ENCODE results near the gene A2M. TPM values are rescaled to one million over a fixed set of nuclear protein-coding genes. Genes with fewer than 3 reads are reported as not detected.

The A2M gene
- total RNA-seq, 2 donors from 2014 or later, result 105 to 201 TPM

DNA sequence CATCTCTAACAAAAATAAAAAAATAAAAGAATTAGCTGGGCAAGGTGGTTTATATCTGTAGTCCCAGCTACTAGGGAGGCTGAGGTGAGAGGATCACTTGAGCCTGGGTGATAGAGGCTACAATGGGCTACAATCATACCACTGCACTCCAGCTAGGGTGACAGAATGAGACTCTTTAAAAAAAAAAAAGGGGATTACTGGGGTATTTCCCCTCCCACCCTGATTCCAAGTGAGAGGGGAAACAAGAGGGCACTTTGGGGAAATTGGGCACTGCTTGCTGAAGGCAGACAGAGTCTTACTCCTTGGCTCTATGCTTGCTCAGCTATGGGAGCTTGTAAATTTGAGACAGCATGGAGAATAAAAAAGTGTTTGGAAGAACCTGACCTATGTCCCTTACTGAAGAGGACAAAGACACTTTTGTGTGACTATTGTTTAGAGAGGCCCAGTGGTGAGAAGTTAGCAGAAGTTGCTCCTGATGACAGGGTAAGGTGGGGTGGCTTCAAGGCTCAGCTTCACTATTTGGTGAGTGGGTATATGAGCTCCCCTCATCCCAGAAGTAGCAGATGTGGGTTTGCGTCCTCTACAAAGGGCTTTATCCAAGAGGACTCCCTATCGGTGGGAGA lies 82.3 kb downstream of the A2M start:
- Histone ChIP-seq H3K4me3 (no peak overlapping the region), H3K27ac (no peak overlapping the region), H3K9me3 (no peaks in the 10 kb centered on the region), H3K4me1 (no peaks in the 10 kb centered on the region), H3K9ac (ENCODE audit: low read depth in 2 of 2, low read length in 2 of 2) (no peak overlapping the region), H3K27me3 (no peaks in the 10 kb centered on the region), H3K36me3 (no peaks in the 10 kb centered on the region)
- DNase-seq, result no peak
- intact Hi-C loops (cut with DNase I), result no loop called here
- TF ChIP-seq, protein P1, sequence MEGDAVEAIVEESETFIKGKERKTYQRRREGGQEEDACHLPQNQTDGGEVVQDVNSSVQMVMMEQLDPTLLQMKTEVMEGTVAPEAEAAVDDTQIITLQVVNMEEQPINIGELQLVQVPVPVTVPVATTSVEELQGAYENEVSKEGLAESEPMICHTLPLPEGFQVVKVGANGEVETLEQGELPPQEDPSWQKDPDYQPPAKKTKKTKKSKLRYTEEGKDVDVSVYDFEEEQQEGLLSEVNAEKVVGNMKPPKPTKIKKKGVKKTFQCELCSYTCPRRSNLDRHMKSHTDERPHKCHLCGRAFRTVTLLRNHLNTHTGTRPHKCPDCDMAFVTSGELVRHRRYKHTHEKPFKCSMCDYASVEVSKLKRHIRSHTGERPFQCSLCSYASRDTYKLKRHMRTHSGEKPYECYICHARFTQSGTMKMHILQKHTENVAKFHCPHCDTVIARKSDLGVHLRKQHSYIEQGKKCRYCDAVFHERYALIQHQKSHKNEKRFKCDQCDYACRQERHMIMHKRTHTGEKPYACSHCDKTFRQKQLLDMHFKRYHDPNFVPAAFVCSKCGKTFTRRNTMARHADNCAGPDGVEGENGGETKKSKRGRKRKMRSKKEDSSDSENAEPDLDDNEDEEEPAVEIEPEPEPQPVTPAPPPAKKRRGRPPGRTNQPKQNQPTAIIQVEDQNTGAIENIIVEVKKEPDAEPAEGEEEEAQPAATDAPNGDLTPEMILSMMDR (IDR thresholded peaks at IDR 0.05), result no peak

DNA sequence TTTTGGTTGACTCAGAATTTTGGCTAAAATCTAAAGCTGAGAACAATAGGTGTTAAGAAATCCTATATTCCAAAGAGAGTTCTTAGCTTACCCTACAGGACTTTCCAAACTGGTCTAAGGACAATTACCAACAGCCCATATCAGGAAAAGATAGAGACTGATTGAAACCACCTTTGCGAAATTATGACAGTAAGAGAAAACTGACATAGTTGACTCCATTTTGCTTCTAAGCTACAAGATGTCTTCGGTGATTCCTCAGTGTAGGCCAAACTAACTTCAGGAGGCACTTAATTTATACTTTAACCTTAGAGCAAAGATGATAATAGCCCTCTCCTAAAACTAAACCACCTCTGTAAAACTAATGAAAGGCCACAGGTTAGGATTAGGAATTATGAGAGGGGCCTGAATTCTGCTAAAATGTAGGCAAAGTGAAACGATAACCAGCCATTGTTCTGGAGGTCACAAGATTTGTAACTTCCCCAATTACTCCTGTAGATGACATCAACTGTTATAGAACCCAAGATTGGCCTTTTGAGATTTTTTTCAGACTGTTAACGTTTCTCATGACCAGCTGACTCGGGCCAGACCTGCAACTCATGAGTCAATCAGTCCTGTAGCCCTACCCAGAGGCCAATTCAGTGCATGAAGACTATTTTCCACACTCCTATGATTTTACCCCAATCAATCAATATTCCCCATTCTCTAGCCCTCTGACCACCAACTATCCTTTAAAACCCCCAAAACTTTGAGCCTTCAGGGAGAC lies 83.3 kb downstream of the A2M start:
- H3K4me1 ChIP-seq, result no peaks in the 10 kb centered on the region
- intact Hi-C loops (cut with DNase I), result no loop called here
- no peak overlapping the region for H3K27ac ChIP-seq
- TF ChIP-seq, protein P1 (IDR thresholded peaks at IDR 0.05), result no peak
- DNase-seq, result no peak
- H3K36me3 ChIP-seq, result no peaks in the 10 kb centered on the region
- H3K4me3 ChIP-seq, result no peak overlapping the region
- H3K27me3 ChIP-seq, result no peaks in the 10 kb centered on the region
- H3K9ac ChIP-seq (ENCODE audit: low read depth in 2 of 2, low read length in 2 of 2), result no peak overlapping the region
- H3K9me3 ChIP-seq, result no peaks in the 10 kb centered on the region

DNA sequence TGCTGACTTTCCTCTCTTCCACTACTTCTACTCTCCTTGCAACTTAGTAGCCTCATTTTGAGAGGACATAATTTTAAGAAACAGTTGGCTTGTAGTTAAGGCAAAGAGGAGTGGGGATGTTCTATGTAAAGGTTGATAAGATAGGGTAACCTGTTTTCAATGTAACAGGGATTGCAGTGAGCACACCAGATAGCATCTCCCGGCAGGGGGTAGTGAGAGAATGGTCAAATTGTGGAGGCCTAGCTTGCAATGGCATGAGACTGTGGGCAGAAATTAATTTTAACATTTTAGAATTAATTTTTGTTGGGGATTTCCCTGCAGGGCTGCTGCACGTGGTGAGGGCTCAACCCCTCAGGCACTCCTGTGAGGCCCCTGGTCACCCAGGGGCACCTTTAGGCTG lies 84.9 kb downstream of the A2M start:
- Histone ChIP-seq H3K9ac (ENCODE audit: low read depth in 2 of 2, low read length in 2 of 2) (no peak overlapping the region), H3K4me3 (no peak overlapping the region), H3K27me3 (no peaks in the 10 kb centered on the region), H3K4me1 (no peaks in the 10 kb centered on the region), H3K27ac (no peak overlapping the region), H3K36me3 (no peaks in the 10 kb centered on the region), H3K9me3 (no peaks in the 10 kb centered on the region)
- intact Hi-C loops (cut with DNase I), result no loop called here
- TF ChIP-seq, protein P1 (IDR thresholded peaks at IDR 0.05), result no peak
- DNase-seq, result no peak

DNA sequence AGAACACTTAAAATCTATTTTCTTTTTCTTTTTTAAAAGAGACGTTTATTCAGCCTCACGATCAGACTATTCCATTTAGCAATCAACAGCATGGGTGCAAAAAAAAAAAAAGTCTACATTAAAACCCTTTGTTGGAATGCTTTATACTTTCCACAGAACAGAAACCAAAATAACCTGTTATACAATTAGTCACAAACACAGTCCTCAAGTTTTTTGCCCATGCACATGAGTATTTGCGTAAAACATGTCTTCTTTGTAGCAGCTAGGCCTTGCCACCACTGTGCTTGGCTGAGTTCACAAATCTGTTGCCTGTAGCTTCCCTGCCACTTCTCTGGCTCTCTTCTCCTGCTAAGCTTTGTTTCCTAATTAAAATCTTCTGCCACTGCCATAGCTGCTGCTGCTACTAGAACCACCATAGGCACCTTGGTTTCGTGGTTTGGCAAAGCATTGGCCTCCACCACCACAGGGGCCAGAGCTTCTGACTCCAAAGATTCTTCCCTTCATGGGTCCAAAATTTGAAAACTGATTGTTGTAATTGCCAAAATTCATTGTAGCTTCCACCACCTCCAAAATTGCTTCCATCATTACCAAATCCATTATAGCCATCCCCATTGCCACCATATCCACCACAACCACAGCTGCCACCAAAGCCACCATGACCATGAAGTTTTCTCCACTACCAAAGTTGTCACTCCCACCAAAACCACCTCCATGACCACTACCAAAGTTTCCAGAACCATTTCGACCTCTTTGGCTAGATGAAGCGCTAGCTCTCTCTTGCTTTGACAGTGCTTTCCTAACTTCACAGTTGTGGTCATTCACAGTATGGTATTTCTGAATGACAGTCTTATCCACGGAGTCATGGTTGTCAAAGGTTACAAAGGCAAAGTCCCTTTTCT lies 88.3 kb downstream of the A2M start:
- no peaks in the 10 kb centered on the region for H3K4me1 ChIP-seq
- H3K9me3 ChIP-seq, result no peaks in the 10 kb centered on the region
- DNase-seq, result no peak
- TF ChIP-seq, protein P1 (IDR thresholded peaks at IDR 0.05), result no peak
- no peaks in the 10 kb centered on the region for H3K36me3 ChIP-seq
- no peak overlapping the region for H3K9ac ChIP-seq (ENCODE audit: low read depth in 2 of 2, low read length in 2 of 2)
- no peak overlapping the region for H3K4me3 ChIP-seq
- H3K27me3 ChIP-seq, result no peaks in the 10 kb centered on the region
- H3K27ac ChIP-seq, result no peak overlapping the region
- intact Hi-C loops (cut with DNase I), result no loop called here

DNA sequence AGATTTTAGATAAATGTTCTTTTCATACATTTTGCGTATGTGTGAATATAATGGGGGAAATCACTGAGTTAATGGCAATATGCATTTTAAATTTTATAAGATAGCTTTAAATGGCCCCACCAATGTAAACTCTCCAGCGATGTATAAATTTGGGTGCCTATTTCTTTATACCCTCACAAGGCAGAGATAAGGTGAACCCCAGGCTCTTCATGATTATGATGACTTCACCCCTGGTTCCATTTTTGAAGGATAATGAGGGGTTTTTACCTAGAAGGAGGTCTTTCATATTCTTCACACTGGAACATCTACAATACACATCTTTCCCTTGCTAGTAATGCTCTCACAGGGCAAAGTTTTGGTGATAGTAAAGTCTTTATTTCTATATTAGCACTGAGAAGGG lies 91.2 kb downstream of the A2M start:
- no peaks in the 10 kb centered on the region for H3K27me3 ChIP-seq
- no peaks in the 10 kb centered on the region for H3K4me1 ChIP-seq
- H3K9me3 ChIP-seq, result no peaks in the 10 kb centered on the region
- DNase-seq, result no peak
- intact Hi-C loops (cut with DNase I), result no loop called here
- H3K36me3 ChIP-seq, result no peaks in the 10 kb centered on the region
- no peak overlapping the region for H3K9ac ChIP-seq (ENCODE audit: low read depth in 2 of 2, low read length in 2 of 2)
- H3K4me3 ChIP-seq, result no peak overlapping the region
- no peak overlapping the region for H3K27ac ChIP-seq
- TF ChIP-seq, protein P1 (IDR thresholded peaks at IDR 0.05), result no peak

Data from colonic mucosa (tissue), 4 donors.